Ramos (cell line): ENCODE data around the gene SFN.
"Not testable (repeated sequence)": the region's sequence is repeated elsewhere in the genome, so short reads cannot be mapped to it uniquely, and the experiment has no call there.

ENCODE experiments used
- in situ Hi-C: fragments of 300-500 bp; cut with MboI; formaldehyde crosslinking; loops from one replicate; pipeline ENCODE4 v1.14.3; 2022; ENCODE audit warnings: low sequenced_read_pairs; ENCODE audit not compliant: unreplicated experiment

Gene SFN

GRCh38 chr1:26838474-26839338 is 24.2 kb upstream of the SFN start:
- in situ Hi-C loops = no loop called here

GRCh38 chr1:26839339-26839722 is 23.6 kb upstream of the SFN start:
- in situ Hi-C loops = no loop called here

- in situ Hi-C loops = no loop called here
These were observed 23.2 kb upstream of the SFN start for GRCh38 chr1:26839779-26840178.

GRCh38 chr1:26844424-26845196 is 18.3 kb upstream of the SFN start:
- in situ Hi-C loops = no loop called here

- in situ Hi-C loops = not testable (repeated sequence)
These were observed 15.1 kb upstream of the SFN start for GRCh38 chr1:26847826-26848225.

- in situ Hi-C loops = no loop called here
These were observed 14.4 kb upstream of the SFN start for GRCh38 chr1:26848499-26848898.

- in situ Hi-C loops = no loop called here
These were observed 13.8 kb upstream of the SFN start for GRCh38 chr1:26848941-26849774.

GRCh38 chr1:26851106-26851684 is 11.8 kb upstream of the SFN start:
- in situ Hi-C loops = no loop called here

GRCh38 chr1:26852701-26853100 is 10.2 kb upstream of the SFN start:
- in situ Hi-C loops = no loop called here

GRCh38 chr1:26853156-26853555 is 9.8 kb upstream of the SFN start:
- in situ Hi-C loops = no loop called here

GRCh38 chr1:26853600-26853999 is 9.3 kb upstream of the SFN start:
- in situ Hi-C loops = no loop called here

GRCh38 chr1:26854906-26855305 is 8.0 kb upstream of the SFN start:
- in situ Hi-C loops = no loop called here

- in situ Hi-C loops = no loop called here
These were observed 7.3 kb upstream of the SFN start for GRCh38 chr1:26855636-26856035.

- in situ Hi-C loops = no loop called here
These were observed 6.8 kb upstream of the SFN start for GRCh38 chr1:26856181-26856580.

GRCh38 chr1:26856604-26857469 is 6.1 kb upstream of the SFN start:
- in situ Hi-C loops = no loop called here

GRCh38 chr1:26857473-26858060 is 5.4 kb upstream of the SFN start:
- in situ Hi-C loops = no loop called here

- in situ Hi-C loops = no loop called here
These were observed 4.8 kb upstream of the SFN start for GRCh38 chr1:26858160-26858559.

- in situ Hi-C loops = no loop called here
These were observed 3.9 kb upstream of the SFN start for GRCh38 chr1:26858891-26859640.
